Upper lobe of left lung (tissue), 6 donors: ENCODE measurements around the gene PTGDS. TPM values are rescaled to one million over a fixed set of nuclear protein-coding genes. Genes with fewer than 3 reads are reported as not detected.

Experiments used
- ATAC-seq, 2 donors: fragments of 200-7000 bp; cut with Tn5 transposase; one replicate each; pipeline ENCODE4 v1.9.1; 2022; ENCODE audit warnings: mild to moderate bottlenecking in 2 of 2, moderate library complexity in 2 of 2; ENCODE audit not compliant: low FRiP score in 2 of 2
- DNase-seq, 2 donors: peaks; one replicate each; pipeline ENCODE4 v3.0.0-alpha.2; 2019 to 2020
- H3K27ac ChIP-seq, 4 donors: fragments of 200-600 bp; sonication (generic); one replicate each; pipeline ENCODE4 v1.5.1; 2016 to 2019
- H3K27me3 ChIP-seq, 4 donors: fragments of 200-600 bp; sonication (generic); one replicate each; pipeline ENCODE4 v1.5.1; 2017 to 2019
- H3K36me3 ChIP-seq, 4 donors: fragments of 200-600 bp; sonication (generic); one replicate each; pipeline ENCODE4 v1.5.1; 2016 to 2019
- H3K4me1 ChIP-seq, 4 donors: fragments of 200-600 bp; sonication (generic); one replicate each; pipeline ENCODE4 v1.5.1; 2018 to 2019
- H3K4me3 ChIP-seq, 4 donors: fragments of 200-600 bp; sonication (generic); one replicate each; pipeline ENCODE4 v1.5.1; 2017 to 2019; ENCODE audit warnings: mild to moderate bottlenecking in 2 of 4, moderate library complexity in 1 of 4
- H3K9me3 ChIP-seq, 4 donors: fragments of 200-600 bp; sonication (generic); one replicate each; pipeline ENCODE4 v1.5.1; 2018 to 2019
- CTCF ChIP-seq, 6 experiments: fragments of 450-650 bp in 4 of 6; fragments of 200-600 bp in 2 of 6; sonication (generic) in 2 of 6; IDR thresholded peaks; one replicate each; pipeline ENCODE4 v1.5.1; 2016 to 2019; ENCODE audit warnings: antibody characterized with exemption in 6 of 6
- EP300 ChIP-seq, 4 donors: sonication (generic); formaldehyde crosslinking; IDR thresholded peaks; one replicate each; pipeline ENCODE4 v1.5.1; 2017; ENCODE audit warnings: antibody characterized with exemption in 4 of 4, control low read depth in 2 of 4
- POLR2A ChIP-seq, 4 donors: fragments of 450-650 bp; IDR thresholded peaks; one replicate each; pipeline ENCODE4 v1.5.1; 2016 to 2017; ENCODE audit warnings: antibody characterized with exemption in 4 of 4, mild to moderate bottlenecking in 2 of 4
- POLR2AphosphoS5 ChIP-seq, 2 donors: sonication (generic); formaldehyde crosslinking; IDR thresholded peaks; one replicate each; pipeline ENCODE4 v1.5.1; 2017; ENCODE audit warnings: antibody characterized with exemption in 2 of 2
- WGBS, 2 donors: methylation state at CpG; one replicate each; pipeline ENCODE4 v1.1.5; 2017 to 2018; 5-methylcytosine and 5-hydroxymethylcytosine counted together
- total RNA-seq, 6 donors: library from RNA; depleted of rRNA in 4 of 6; stranded (reverse); fragments of >200 nt in 4 of 6; gene quantifications; one replicate each; pipeline versions ENCODE4 v1.1.0 to v1.2.1, GENCODE V29; 2016 to 2021
- donor health status: DM: no; HTN: no; CAD: no; lungs with moderate emphysema.
- donor health status: DM: no; HTN: yes; CAD: no; lungs with severe emphysema.

Gene PTGDS
- total RNA-seq, 6 donors from 2014 or later = 31.7 to 395 (median 246) TPM

- ATAC-seq = peak; percentile 45 to 70
- Histone ChIP-seq H3K36me3 (no peaks in the 10 kb centered on the region), H3K27me3 (no peaks in the 10 kb centered on the region), H3K27ac (peak overlapping the region; percentile 81 to 87 (median 84)), H3K4me3 (peak overlapping the region; percentile 18 to 55 (median 46)), H3K9me3 (no peaks in the 10 kb centered on the region), H3K4me1 (peaks cover 39 to 78% (median 67%) of the 10 kb centered on the region in 4 donors)
- peak in 2 of 6 experiments; percentile 6 to 25 for TF ChIP-seq CTCF (IDR thresholded peaks at IDR 0.05)
- no peak for TF ChIP-seq EP300 (IDR thresholded peaks at IDR 0.05)
- peak in 1 of 2 donors; percentile 54 for TF ChIP-seq POLR2AphosphoS5 (IDR thresholded peaks at IDR 0.05)
- TF ChIP-seq POLR2A (IDR thresholded peaks at IDR 0.05) = no peak
- peak; percentile 73 to 92 for DNase-seq
- 1% methylated on average over 34 of the region's 78 CpGs; no CpG with 5 or more reads in 1 of the 2 donors for WGBS, 2 donors
Observed at GRCh38 chr9:136978073-136978864, 965 bp downstream of the PTGDS start.

DNA sequence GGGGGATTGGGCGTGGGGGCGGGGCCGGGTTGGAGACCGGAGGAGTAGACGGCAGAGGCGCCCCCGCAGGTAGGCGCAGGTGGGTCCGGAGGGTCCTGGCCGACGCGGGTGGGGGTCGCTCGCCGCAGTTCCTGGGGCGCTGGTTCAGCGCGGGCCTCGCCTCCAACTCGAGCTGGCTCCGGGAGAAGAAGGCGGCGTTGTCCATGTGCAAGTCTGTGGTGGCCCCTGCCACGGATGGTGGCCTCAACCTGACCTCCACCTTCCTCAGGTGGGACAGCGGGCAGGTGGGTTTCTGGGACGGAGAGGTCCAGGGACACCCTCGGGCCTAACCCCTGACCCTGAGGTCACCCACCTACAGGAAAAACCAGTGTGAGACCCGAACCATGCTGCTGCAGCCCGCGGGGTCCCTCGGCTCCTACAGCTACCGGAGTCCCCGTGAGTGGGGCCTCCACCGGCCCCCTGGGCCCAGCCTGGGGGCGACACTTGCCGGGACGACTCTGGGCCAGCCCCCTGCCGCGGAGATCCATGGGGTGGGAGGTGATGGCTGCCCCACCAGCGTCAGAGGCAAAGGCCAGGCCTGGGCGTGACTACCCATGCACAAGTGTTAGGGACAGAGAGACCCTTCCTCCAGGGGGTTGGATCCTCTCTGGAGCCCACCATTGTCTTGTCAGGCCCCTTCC lies 1.7 kb downstream of the PTGDS start:
- Histone ChIP-seq H3K27ac (peak overlapping the region; percentile 79 to 87 (median 83)), H3K36me3 (no peaks in the 10 kb centered on the region), H3K4me1 (peaks cover 39 to 76% (median 66%) of the 10 kb centered on the region in 4 donors), H3K27me3 (no peaks in the 10 kb centered on the region), H3K9me3 (no peaks in the 10 kb centered on the region), H3K4me3 (peak overlapping the region in 1 of 4 donors; percentile 20)
- ATAC-seq = no peak
- WGBS, 2 donors = 64% methylated on average over 26 of the region's 41 CpGs; no CpG with 5 or more reads in 1 of the 2 donors
- no peak for TF ChIP-seq POLR2A (IDR thresholded peaks at IDR 0.05)
- TF ChIP-seq POLR2AphosphoS5 (IDR thresholded peaks at IDR 0.05) = no peak
- TF ChIP-seq CTCF (IDR thresholded peaks at IDR 0.05) = no peak
- TF ChIP-seq EP300 (IDR thresholded peaks at IDR 0.05) = no peak
- peak in 1 of 2 donors; percentile 88 for DNase-seq

GRCh38 chr9:136979769-136980587 lies 2.7 kb downstream of the PTGDS start:
- no peaks in the 10 kb centered on the region for H3K9me3 ChIP-seq
- H3K27ac ChIP-seq = peak overlapping the region; percentile 79 to 87 (median 83)
- no peak overlapping the region for H3K4me3 ChIP-seq

More at GRCh38 chr9:136979769-136980587, 2.7 kb downstream of the PTGDS start:
- DNase-seq (peak in 1 of 2 donors; percentile 78), ATAC-seq (no peak)
- no peaks in the 10 kb centered on the region for H3K36me3 ChIP-seq
- peaks cover 37 to 71% (median 60%) of the 10 kb centered on the region in 4 donors for H3K4me1 ChIP-seq
- 86 to 89% methylated on average over 8 to 18 of the region's 26 CpGs for WGBS, 2 donors
- H3K27me3 ChIP-seq = peaks cover 0 to 8% (median 4%) of the 10 kb centered on the region in 4 donors
- no peak for TF ChIP-seq POLR2AphosphoS5 (IDR thresholded peaks at IDR 0.05)
- no peak for TF ChIP-seq CTCF (IDR thresholded peaks at IDR 0.05)
- no peak for TF ChIP-seq EP300 (IDR thresholded peaks at IDR 0.05)
- no peak for TF ChIP-seq POLR2A (IDR thresholded peaks at IDR 0.05)
